Activated naive CD4-positive, alpha-beta T cell treated with anti-CD3 and anti-CD28 coated beads, Interleukin-2, amount 10 ng/mL, durations not matched to agents 7 days and 5 days (primary cell): ENCODE results near the gene AHI1.
"Not testable (repeated sequence)": the region's sequence is repeated elsewhere in the genome, so short reads cannot be mapped to it uniquely, and the experiment has no call there.

Experiments used
- CTCF ChIA-PET: fragments of 350-600 bp; sonication (Branson Sonifier 250); formaldehyde crosslinking; loops from one replicate; lab custom pipeline; 2021; ENCODE audit warnings: antibody characterized with exemption; lab: Charles Lee
- DNase-seq: peaks from one replicate; pipeline ENCODE4 v3.0.0-alpha.2; 2020
- H3K27ac Mint-ChIP-seq: one replicate; pipeline ENCODE4 v1.8.0; 2021; ENCODE audit warnings: mild to moderate bottlenecking, moderate library complexity, mixed read lengths
- H3K27me3 Mint-ChIP-seq: one replicate; pipeline ENCODE4 v1.8.0; 2021; ENCODE audit warnings: mild to moderate bottlenecking, mixed read lengths
- H3K36me3 Mint-ChIP-seq: one replicate; pipeline ENCODE4 v1.8.0; 2021; ENCODE audit warnings: mixed read lengths
- H3K4me1 Mint-ChIP-seq: one replicate; pipeline ENCODE4 v1.8.0; 2021; ENCODE audit warnings: mixed read lengths
- H3K4me3 Mint-ChIP-seq: one replicate; pipeline ENCODE4 v1.8.0; 2021; ENCODE audit warnings: mild to moderate bottlenecking, moderate library complexity, mixed read lengths
- H3K9me3 Mint-ChIP-seq: one replicate; pipeline ENCODE4 v1.8.0; 2021; ENCODE audit warnings: mixed read lengths

Gene AHI1

DNA sequence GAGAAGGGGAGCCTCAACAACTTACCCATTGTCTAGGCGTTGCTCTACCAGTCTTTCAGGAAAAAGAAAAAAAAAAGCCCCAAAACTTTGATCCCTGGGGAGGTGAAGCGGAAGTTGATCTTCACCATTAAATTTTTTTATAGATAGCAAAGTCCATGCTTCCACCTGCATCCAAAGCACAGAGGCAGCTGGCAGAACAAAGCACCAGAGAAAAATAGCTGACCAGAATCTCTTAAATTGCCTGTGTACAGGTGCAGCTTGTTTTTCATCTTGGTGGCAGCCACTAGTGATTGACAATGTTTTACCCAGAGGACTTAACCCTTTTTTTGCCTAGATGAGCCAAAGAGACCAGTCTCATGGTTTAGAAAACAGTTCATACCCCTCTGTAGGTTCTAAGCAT lies 230.5 kb downstream of the AHI1 start:
- H3K9me3 Mint-ChIP-seq: no peaks in the 10 kb centered on the region
- no peak for DNase-seq
- H3K27me3 Mint-ChIP-seq: no peaks in the 10 kb centered on the region
- CTCF ChIA-PET: no interaction called here
- H3K27ac Mint-ChIP-seq: no peak overlapping the region
- no peaks in the 10 kb centered on the region for H3K4me1 Mint-ChIP-seq
- H3K36me3 Mint-ChIP-seq: no peaks in the 10 kb centered on the region
- H3K4me3 Mint-ChIP-seq: no peak overlapping the region

DNA sequence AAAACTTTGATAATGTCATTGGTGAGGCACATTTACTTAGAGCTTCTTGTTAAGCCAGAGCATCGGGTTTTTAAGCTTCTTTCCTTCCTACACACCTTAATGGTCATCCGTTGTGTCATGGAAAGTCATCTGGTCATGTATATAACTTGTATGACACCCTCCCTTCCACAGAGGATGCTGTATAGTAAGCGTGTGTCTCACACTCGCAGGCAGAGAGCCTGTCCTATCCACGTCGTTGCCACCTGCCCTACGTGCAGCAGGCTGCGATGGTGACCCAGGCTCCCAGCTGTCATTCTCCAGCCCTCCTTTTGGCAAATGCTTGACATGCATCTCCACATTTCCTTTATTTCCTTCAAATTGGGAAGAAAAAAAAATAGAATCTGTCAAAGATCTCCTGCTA lies 230.9 kb downstream of the AHI1 start:
- H3K36me3 Mint-ChIP-seq: no peaks in the 10 kb centered on the region
- no peak overlapping the region for H3K4me3 Mint-ChIP-seq
- DNase-seq: no peak
- no peak overlapping the region for H3K27ac Mint-ChIP-seq
- H3K9me3 Mint-ChIP-seq: no peaks in the 10 kb centered on the region
- H3K4me1 Mint-ChIP-seq: no peaks in the 10 kb centered on the region
- CTCF ChIA-PET: no interaction called here
- no peaks in the 10 kb centered on the region for H3K27me3 Mint-ChIP-seq

DNA sequence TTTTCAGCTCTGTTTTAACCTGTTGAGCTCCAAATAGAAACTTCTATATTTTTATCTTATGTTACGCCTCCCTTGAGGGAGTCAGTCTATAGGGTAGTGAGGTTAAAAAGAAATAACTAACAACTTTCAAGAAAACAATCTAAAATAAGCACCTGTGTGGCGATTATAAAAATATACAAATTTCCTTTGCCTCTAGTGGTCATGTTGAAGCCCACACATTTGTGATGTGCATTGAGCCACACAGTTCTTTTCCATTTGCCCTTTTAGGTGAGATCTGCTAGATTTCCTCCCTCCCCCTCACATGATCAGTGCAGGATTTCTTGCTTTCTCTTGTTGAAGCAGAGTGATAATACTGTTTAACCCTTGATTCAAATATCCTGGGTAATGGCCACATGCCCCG lies 232.3 kb downstream of the AHI1 start:
- no peak for DNase-seq
- CTCF ChIA-PET: no interaction called here
- Mint-ChIP-seq H3K36me3 (no peaks in the 10 kb centered on the region), H3K4me3 (no peak overlapping the region), H3K27me3 (no peaks in the 10 kb centered on the region), H3K4me1 (no peaks in the 10 kb centered on the region), H3K27ac (no peak overlapping the region), H3K9me3 (no peaks in the 10 kb centered on the region)

DNA sequence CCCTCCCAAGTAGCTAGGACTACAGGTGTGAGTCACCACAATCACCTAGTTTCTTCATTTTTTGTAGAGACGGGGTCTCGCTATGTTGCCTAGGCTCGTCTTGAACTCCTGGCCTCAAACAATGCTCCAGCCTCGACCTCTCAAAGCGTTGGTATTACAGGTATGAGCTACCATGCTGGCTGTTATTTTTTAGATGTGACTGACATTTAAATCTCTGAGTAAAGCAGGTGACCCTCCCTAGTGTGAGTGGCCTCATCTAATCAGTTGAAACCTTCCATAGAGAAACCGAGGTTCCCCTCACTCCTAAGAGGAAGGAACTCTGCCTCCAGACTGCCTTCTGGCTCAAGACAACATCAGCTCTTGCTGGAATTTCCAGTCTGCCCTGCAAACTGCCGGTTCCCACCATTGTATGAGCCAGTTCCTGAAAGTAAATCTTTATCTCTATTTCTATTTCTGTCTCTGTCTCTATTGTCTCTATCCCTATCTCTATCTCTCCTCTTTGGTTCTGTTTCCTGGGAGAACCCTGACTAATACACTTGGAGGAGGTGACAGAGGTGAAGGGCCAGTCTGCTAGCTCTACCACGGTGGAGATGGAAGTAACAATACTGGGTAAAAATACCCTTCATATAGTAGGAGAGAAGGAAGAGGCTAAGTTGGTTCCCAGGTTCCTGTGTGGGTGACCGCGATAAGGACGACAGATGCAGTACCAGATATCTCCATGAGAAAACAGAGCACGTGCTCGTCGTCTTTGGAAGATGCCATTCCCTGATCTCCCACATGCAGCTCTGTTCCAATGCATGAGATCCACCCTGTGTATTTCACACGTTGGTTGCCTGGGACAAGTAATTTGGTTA lies 235.4 kb downstream of the AHI1 start:
- Mint-ChIP-seq H3K27ac (no peak overlapping the region), H3K9me3 (no peaks in the 10 kb centered on the region), H3K4me3 (no peak overlapping the region), H3K36me3 (no peaks in the 10 kb centered on the region), H3K27me3 (no peaks in the 10 kb centered on the region), H3K4me1 (no peaks in the 10 kb centered on the region)
- CTCF ChIA-PET: interaction anchor here (1.4 kb wide), 1 partner anchor 84 kb away, joined by 3 read pairs; no protein-coding TSS in a partner anchor
- DNase-seq: no peak

DNA sequence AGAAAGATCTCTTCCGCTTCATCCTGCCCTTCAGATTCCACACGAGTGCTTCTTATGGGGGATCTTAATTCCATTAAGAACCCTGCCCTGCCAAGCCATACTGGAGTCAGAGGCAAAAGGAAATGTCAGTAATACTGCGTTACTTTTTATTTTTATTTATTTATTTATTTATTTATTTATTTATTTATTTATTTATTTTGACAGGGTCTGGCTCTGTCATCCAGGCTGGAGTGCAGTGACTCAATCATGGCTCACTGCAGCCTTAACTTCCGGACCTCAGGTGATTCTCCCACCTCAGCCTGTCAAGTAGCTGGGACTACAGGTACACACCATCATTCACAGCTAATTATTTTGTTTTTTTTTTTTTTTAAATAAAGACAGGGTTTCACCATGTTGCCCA lies 236.9 kb downstream of the AHI1 start:
- DNase-seq: no peak
- H3K27me3 Mint-ChIP-seq: no peaks in the 10 kb centered on the region
- H3K36me3 Mint-ChIP-seq: no peaks in the 10 kb centered on the region
- CTCF ChIA-PET: no interaction called here
- no peaks in the 10 kb centered on the region for H3K9me3 Mint-ChIP-seq
- no peaks in the 10 kb centered on the region for H3K4me1 Mint-ChIP-seq
- H3K27ac Mint-ChIP-seq: no peak overlapping the region
- H3K4me3 Mint-ChIP-seq: no peak overlapping the region

DNA sequence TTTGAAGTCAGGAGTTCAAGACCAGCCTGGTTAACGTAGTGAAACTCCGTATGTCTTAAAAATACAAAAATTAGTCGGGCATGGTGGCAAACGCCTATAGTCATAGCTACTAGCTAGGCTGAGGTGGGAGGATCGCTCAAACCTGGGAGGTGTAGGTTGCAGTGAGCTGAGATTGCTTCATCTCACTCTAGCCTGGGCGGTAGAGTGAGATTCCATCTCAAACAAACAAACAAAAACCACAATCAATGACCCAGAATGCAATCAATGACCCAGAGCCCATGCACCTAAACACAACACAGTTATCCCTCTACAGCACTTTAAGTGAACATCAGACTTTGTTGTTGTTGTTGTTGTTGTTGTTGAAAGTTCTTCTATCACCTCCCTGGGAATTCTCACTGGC lies 238.6 kb downstream of the AHI1 start:
- Mint-ChIP-seq H3K36me3 (no peaks in the 10 kb centered on the region), H3K27me3 (no peaks in the 10 kb centered on the region), H3K4me3 (no peak overlapping the region), H3K27ac (no peak overlapping the region), H3K4me1 (no peaks in the 10 kb centered on the region), H3K9me3 (no peaks in the 10 kb centered on the region)
- DNase-seq: no peak
- CTCF ChIA-PET: no interaction called here

DNA sequence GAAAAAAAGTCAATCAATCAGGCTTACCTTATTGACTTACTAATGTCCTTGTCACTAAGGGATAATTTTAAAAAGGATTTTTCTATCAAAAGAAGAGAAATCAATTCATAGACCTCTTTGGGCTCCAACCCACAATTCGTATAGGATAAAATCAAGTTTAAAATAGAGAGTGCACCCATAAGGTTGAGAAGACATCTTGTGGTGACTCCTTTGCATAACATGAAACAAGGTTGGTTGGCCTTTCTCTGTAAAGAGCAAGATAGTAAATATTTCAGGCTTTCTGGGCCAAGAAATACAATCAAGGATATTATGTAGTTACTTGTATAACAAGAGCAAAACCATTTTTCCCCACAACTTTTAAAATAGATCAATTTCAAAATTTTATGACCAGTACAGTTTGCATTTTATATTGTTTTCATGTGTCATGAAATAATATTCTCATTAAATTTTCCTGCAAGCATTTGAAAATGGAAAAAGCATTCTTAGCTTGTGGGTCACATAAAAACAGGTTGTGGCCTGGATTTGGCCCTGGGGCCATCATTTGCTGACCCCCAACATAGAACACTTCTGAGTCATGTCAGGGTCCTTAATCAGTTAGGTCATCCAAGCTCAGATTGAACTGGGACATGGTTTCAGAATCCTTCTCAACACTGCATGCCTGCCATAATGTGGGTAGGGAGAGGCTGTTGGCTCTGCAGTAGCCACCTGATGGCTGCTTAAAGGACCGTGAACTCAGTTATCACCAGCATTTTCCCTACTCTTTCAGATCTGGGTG lies 239.7 kb downstream of the AHI1 start:
- no peaks in the 10 kb centered on the region for H3K27me3 Mint-ChIP-seq
- H3K9me3 Mint-ChIP-seq: no peaks in the 10 kb centered on the region
- no peak overlapping the region for H3K27ac Mint-ChIP-seq
- H3K36me3 Mint-ChIP-seq: no peaks in the 10 kb centered on the region
- CTCF ChIA-PET: interaction anchor here (1.0 kb wide), 1 partner anchor 44 kb away, joined by 3 read pairs; no protein-coding TSS in a partner anchor
- no peaks in the 10 kb centered on the region for H3K4me1 Mint-ChIP-seq
- no peak for DNase-seq
- H3K4me3 Mint-ChIP-seq: no peak overlapping the region

DNA sequence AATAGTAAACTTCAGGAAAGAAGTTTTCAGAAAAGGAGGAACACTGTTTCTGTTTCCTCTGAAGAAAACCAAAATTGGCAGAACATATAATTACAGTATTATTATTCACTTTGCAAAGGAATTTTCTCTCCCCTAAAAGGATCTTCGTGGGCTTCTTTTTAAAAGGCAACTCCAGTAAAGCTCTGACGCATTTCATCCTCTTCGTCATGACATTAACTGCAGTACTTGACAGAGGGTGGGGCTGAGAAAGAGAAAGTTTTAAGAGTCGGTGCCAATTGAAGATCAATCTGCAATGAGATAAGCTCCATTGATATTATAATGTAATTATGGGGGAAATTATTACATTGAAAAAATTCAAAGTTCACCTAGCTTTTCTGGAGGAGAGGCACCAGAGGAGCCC lies 240.7 kb downstream of the AHI1 start:
- no peak overlapping the region for H3K4me3 Mint-ChIP-seq
- H3K4me1 Mint-ChIP-seq: no peaks in the 10 kb centered on the region
- CTCF ChIA-PET: interaction anchor here (1.0 kb wide), 1 partner anchor 43 kb away, joined by 3 read pairs; no protein-coding TSS in a partner anchor
- H3K27me3 Mint-ChIP-seq: no peaks in the 10 kb centered on the region
- H3K27ac Mint-ChIP-seq: no peak overlapping the region
- DNase-seq: no peak
- H3K9me3 Mint-ChIP-seq: no peaks in the 10 kb centered on the region
- H3K36me3 Mint-ChIP-seq: no peaks in the 10 kb centered on the region

DNA sequence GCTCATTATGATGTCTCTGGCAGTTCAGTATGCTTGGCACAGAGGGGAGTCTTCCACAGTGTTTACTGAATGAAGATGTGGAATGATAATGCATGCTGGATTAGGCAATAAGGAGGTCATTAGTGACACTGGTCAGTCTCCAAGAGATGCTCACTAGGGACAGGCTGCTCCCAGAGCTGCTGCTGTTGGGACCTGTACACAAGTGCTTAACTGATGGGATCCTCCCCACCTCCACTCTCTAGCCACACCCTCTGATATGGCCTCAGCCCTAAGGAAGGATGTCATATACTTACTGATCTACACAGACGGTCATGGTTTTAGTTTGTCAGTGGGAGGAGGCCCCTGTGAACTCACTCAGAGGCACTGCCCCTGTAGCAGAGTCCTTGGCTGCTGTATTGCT lies 243.1 kb downstream of the AHI1 start:
- DNase-seq: no peak
- no peaks in the 10 kb centered on the region for H3K9me3 Mint-ChIP-seq
- H3K27me3 Mint-ChIP-seq: no peaks in the 10 kb centered on the region

DNA sequence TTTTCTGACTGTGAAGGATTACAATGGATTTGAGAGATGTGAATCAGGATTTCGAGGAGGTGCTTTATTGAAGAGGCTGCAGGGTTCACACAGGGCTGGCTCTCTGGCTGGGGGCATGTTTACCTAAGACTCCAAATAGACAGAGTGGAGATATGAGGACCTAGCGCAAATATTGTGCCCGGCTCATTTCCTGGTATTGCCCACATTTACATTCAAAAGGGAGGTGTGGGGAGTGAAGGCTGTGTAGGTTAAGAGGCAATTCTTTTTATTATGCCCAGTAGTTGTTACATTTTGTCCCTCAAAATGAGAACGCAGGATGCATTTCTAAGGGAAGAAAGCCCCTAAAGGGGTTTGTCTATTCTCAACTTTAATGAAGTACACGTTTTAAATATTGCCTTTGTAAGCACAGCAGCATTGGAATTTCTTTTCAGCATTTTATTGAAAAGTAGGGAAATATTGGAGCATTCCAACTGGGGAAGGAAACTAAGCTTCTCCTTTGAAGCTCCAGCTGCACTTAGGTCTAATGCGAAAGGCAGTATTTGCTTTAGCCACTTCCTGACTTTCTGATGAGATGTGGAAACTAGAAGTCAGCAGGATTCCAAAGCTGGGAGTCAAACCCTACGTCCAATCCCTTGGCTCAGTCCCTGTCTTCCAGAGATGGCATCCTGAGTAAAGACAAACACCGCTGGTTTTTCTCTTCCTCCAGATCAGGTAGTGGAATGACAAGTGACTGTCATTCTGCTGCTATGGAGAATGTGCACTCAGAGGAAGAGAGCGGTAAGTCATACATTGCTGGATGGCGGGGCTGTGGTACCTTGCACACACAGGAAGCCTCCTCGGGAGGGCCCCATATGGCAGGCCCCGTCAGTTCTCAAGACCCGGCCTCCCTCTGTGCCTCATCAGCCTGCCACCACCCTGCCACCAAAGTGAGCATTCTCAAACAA lies 245.8 kb downstream of the AHI1 start:
- Mint-ChIP-seq H3K9me3 (no peaks in the 10 kb centered on the region), H3K4me1 (no peaks in the 10 kb centered on the region), H3K4me3 (no peak overlapping the region), H3K27ac (no peak overlapping the region), H3K36me3 (no peaks in the 10 kb centered on the region), H3K27me3 (no peaks in the 10 kb centered on the region)
- no peak for DNase-seq
- CTCF ChIA-PET: interaction anchor here (1.1 kb wide), 1 partner anchor 172 kb away, joined by 3 read pairs; no protein-coding TSS in a partner anchor

More for the DNA sequence above, 243.1 kb downstream of the AHI1 start:
- H3K36me3 Mint-ChIP-seq: no peaks in the 10 kb centered on the region
- no peaks in the 10 kb centered on the region for H3K4me1 Mint-ChIP-seq
- no peak overlapping the region for H3K4me3 Mint-ChIP-seq
- CTCF ChIA-PET: no interaction called here
- H3K27ac Mint-ChIP-seq: no peak overlapping the region

DNA sequence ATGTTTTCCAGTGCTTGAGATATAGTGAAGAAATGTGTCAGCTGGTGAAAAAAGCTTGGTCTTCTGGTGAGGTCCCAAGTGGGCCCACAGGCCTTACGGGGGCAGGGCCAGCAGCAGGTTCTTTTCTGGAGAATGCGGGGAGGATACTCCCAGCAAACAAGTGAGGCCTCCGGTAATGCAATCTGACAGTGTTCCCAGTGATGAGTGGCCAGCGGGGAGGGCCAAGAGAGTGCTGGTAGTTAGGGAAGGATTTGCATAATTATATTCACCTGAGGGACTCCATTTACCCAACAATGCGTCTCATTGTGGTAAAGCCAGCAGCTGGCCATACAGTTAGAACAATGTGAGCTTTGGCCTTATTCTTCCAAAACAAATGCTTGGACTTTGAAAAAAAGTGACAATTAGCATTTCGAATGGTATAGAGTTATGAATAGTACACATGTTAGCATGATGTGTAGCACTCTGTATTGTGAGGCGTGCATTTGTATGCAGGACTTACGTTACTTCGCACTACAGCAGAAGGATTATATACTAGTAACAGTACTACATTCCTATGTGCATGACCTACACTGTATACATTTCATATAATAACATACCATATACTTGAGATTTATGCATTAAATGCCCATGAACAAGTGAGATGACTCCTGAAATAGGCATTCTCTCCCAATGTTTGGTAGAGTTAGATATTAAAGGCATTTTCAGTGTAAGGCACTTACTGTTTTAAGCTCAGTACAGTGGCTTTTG lies 246.6 kb downstream of the AHI1 start:
- no peaks in the 10 kb centered on the region for H3K4me1 Mint-ChIP-seq
- CTCF ChIA-PET: interaction anchor here (1.1 kb wide), 1 partner anchor 172 kb away, joined by 3 read pairs; no protein-coding TSS in a partner anchor
- DNase-seq: no peak
- H3K9me3 Mint-ChIP-seq: no peaks in the 10 kb centered on the region
- H3K27me3 Mint-ChIP-seq: no peaks in the 10 kb centered on the region
- no peak overlapping the region for H3K27ac Mint-ChIP-seq
- no peaks in the 10 kb centered on the region for H3K36me3 Mint-ChIP-seq
- no peak overlapping the region for H3K4me3 Mint-ChIP-seq

DNA sequence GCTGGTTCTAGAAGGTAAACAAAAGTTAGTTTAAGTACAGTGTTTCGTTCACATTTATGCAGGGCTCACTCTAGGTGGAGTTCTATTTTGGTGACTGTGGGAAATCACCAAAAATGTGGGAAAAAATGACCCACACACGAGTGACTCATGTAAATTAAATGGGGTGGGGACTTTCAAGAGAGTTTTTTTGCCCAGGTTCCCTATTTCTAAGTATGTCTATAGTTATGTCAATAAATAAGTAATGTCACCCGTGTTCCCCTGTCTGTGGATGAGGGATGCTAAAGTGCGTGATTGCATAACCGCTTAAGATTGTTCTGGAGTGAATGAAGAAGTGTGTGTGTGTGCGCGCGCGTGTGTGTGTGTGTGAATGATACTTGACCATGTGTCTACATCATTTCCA lies 247.3 kb downstream of the AHI1 start:
- Mint-ChIP-seq H3K4me3 (no peak overlapping the region), H3K27ac (no peak overlapping the region), H3K9me3 (no peaks in the 10 kb centered on the region), H3K36me3 (no peaks in the 10 kb centered on the region), H3K27me3 (no peaks in the 10 kb centered on the region), H3K4me1 (no peaks in the 10 kb centered on the region)
- CTCF ChIA-PET: no interaction called here
- DNase-seq: no peak

DNA sequence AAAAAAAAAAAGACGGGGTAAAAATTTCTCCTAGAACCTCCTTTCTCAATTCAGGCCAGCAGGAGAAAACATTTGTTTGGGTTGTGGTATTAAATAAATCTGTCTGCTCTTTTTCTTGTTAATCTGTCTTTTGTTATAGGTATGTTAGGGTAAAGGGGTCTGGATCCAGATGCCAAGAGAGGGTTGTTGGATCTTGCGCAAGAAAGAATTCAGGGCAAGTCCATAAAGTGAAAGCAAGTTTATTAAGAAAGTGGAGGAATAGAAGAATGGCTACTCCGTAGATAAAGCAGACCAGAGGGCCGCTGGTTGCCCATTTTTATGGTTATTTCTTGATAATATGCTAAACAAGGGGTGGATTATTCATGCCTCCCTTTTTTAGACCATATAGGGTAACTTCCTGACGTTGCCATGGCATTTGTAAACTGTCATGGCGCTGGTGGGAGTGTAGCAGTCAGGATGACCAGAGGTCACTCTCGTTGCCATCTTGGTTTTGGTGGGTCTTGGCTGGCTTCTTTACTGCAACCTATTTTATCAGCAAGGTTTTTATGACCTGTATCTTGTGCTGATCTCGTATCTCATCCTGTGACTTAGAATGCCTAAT lies 251.0 kb downstream of the AHI1 start:
- H3K4me1 Mint-ChIP-seq, H3K4me3 Mint-ChIP-seq, H3K9me3 Mint-ChIP-seq, H3K27me3 Mint-ChIP-seq, H3K36me3 Mint-ChIP-seq, DNase-seq, H3K27ac Mint-ChIP-seq, CTCF ChIA-PET: not testable (repeated sequence)
